SK-N-SH (cell line): ENCODE data around the gene NMNAT2. TPM values are rescaled to one million over a fixed set of nuclear protein-coding genes. Genes with fewer than 3 reads are reported as not detected.

Experiments
- CTCF ChIA-PET: fragments of 300-600, 350-600 bp; formaldehyde crosslinking; extraction: SDS; loops from one replicate; lab custom pipeline; 2021; lab: Yijun Ruan, JAX
- POLR2A ChIA-PET: fragments of 350-600 bp; sonication (Branson Sonifier 250); formaldehyde crosslinking; extraction: SDS; loops from one replicate; lab custom pipeline; 2020; ENCODE audit warnings: antibody characterized with exemption, inconsistent platforms; lab: Yijun Ruan, JAX
- DNase-seq: peaks from one replicate; pipeline ENCODE4 v3.0.0; 2012
- H2AFZ ChIP-seq: fragments of 200-600 bp; sonication (generic); 2 replicates; pipeline ENCODE4 v1.8.1; 2016; ENCODE audit warnings: antibody characterized with exemption, mild to moderate bottlenecking, low read depth
- H3F3A ChIP-seq: fragments of 200-600 bp; sonication (generic); replicated peaks from 2 replicates; pipeline ENCODE3; 2016; ENCODE audit warnings: antibody characterized with exemption, mild to moderate bottlenecking; ENCODE audit not compliant: insufficient read depth
- H3K27ac ChIP-seq, 2 experiments: fragments of 200-500 bp in 1 of 2; fragments of 200-600 bp in 1 of 2; sonication (Bioruptor generic) in 1 of 2; sonication (generic), shearing (Covaris generic) in 1 of 2; 2 replicates each; pipeline versions ENCODE4 v1.5.1 to v1.6.1; 2014 to 2016; ENCODE audit warnings: low read depth in 2 of 2, inconsistent platforms in 1 of 2, low read length in 1 of 2, mild to moderate bottlenecking in 1 of 2, mixed read lengths in 1 of 2
- H3K27me3 ChIP-seq: fragments of 200-600 bp; sonication (generic), shearing (Covaris generic); 2 replicates; pipeline ENCODE4 v1.6.1; 2016; ENCODE audit warnings: mixed run types; ENCODE audit not compliant: insufficient read depth
- H3K36me3 ChIP-seq, 2 experiments: fragments of 200-500 bp in 1 of 2; fragments of 200-600 bp in 1 of 2; sonication (Bioruptor generic) in 1 of 2; sonication (generic) in 1 of 2; replicated peaks in 1 of 2; 2 replicates each; pipeline versions ENCODE3 to v1.5.1; 2014 to 2016; ENCODE audit warnings: low read length in 1 of 2, mild to moderate bottlenecking in 1 of 2; ENCODE audit not compliant: insufficient read depth in 2 of 2, control insufficient read depth in 1 of 2
- H3K4me1 ChIP-seq, 2 experiments: fragments of 200-500 bp in 1 of 2; fragments of 200-600 bp in 1 of 2; sonication (Bioruptor generic) in 1 of 2; sonication (generic), shearing (Covaris generic) in 1 of 2; 2 replicates each; pipeline versions ENCODE4 v1.5.1 to v1.6.1; 2014 to 2016; ENCODE audit warnings: low read depth in 1 of 2, low read length in 1 of 2, mixed run types in 1 of 2; ENCODE audit not compliant: insufficient read depth in 2 of 2, control insufficient read depth in 1 of 2
- H3K4me2 ChIP-seq: fragments of 200-600 bp; sonication (generic), shearing (Covaris generic); 2 replicates; pipeline ENCODE4 v1.6.1; 2017; ENCODE audit warnings: mixed run types
- H3K4me3 ChIP-seq, 2 experiments: fragments of 200-500 bp in 1 of 2; fragments of 200-600 bp in 1 of 2; sonication (Bioruptor generic) in 1 of 2; sonication (generic), shearing (Covaris generic) in 1 of 2; 2 replicates each; pipeline versions ENCODE4 v1.5.1 to v1.8.1; 2014 to 2016; ENCODE audit warnings: low read depth in 2 of 2, inconsistent platforms in 1 of 2, low read length in 1 of 2, mild to moderate bottlenecking in 1 of 2, mixed read lengths in 1 of 2, moderate library complexity in 1 of 2
- H3K79me2 ChIP-seq: fragments of 200-600 bp; sonication (generic); 2 replicates; pipeline ENCODE4 v1.8.1; 2017; ENCODE audit warnings: mild to moderate bottlenecking; ENCODE audit not compliant: insufficient read depth
- H3K9ac ChIP-seq: fragments of 200-600 bp; sonication (generic); 2 replicates; pipeline ENCODE4 v1.6.1; 2017; ENCODE audit warnings: mixed run types
- H3K9me2 ChIP-seq: fragments of 200-600 bp; sonication (generic); 2 replicates; pipeline ENCODE4 v1.6.1; 2017; ENCODE audit warnings: mixed run types
- H3K9me3 ChIP-seq: fragments of 200-600 bp; sonication (generic); 2 replicates; pipeline ENCODE4 v1.6.1; 2017; ENCODE audit warnings: mixed run types, mild to moderate bottlenecking, moderate library complexity
- H4K20me1 ChIP-seq: fragments of 200-600 bp; sonication (generic); 2 replicates; pipeline ENCODE4 v1.6.1; 2017; ENCODE audit warnings: mild to moderate bottlenecking, mixed run types; ENCODE audit not compliant: insufficient read depth
- ELF1 ChIP-seq: IDR thresholded peaks from 2 replicates; pipeline ENCODE4 v1.4.0; 2012
- EP300 ChIP-seq, 2 experiments: IDR thresholded peaks; 2 replicates each; pipeline versions ENCODE4 v1.4.0 to v1.6.1; 2012; ENCODE audit warnings: borderline replicate concordance in 1 of 2, low read depth in 1 of 2, low read length in 1 of 2
- FOSL2 ChIP-seq: IDR thresholded peaks from 2 replicates; pipeline ENCODE4 v1.4.0; 2012; ENCODE audit warnings: low read depth, mild to moderate bottlenecking, moderate library complexity, borderline replicate concordance
- FOXJ3 ChIP-seq: sonication (generic); formaldehyde crosslinking; IDR thresholded peaks from 2 replicates; pipeline ENCODE4 v1.5.1; 2020; ENCODE audit warnings: mild to moderate bottlenecking, missing genetic modification reagents
- FOXM1 ChIP-seq: IDR thresholded peaks from 2 replicates; pipeline ENCODE4 v1.4.0; 2012; ENCODE audit warnings: low read depth, mild to moderate bottlenecking
- GATA2 ChIP-seq: sonication (generic); formaldehyde crosslinking; IDR thresholded peaks from 2 replicates; pipeline ENCODE4 v1.5.0; 2020; ENCODE audit warnings: mild to moderate bottlenecking, missing genetic modification reagents
- JUND ChIP-seq: IDR thresholded peaks from 2 replicates; pipeline ENCODE4 v1.4.0; 2012
- MEF2A ChIP-seq: IDR thresholded peaks from 2 replicates; pipeline ENCODE4 v1.4.0; 2012; ENCODE audit warnings: low read depth, borderline replicate concordance
- MXI1 ChIP-seq: IDR thresholded peaks from 2 replicates; pipeline ENCODE4 v1.6.1; 2012; ENCODE audit warnings: mild to moderate bottlenecking, low read depth, low read length, improper control_type of control experiment
- NFIC ChIP-seq: IDR thresholded peaks from 2 replicates; pipeline ENCODE4 v1.4.0; 2012; ENCODE audit warnings: borderline replicate concordance
- POLR2AphosphoS5 ChIP-seq: IDR thresholded peaks from 2 replicates; pipeline ENCODE4 v1.6.1; 2012; ENCODE audit warnings: low read depth, low read length
- RAD21 ChIP-seq: IDR thresholded peaks from 2 replicates; pipeline ENCODE4 v1.6.1; 2012; ENCODE audit warnings: mild to moderate bottlenecking, low read length
- RCOR1 ChIP-seq: fragments of 150-350 bp; IDR thresholded peaks from 2 replicates; pipeline ENCODE4 v1.6.1; 2017; ENCODE audit warnings: antibody characterized with exemption, low read length
- RXRA ChIP-seq: IDR thresholded peaks from 2 replicates; pipeline ENCODE4 v1.4.0; 2012; ENCODE audit warnings: low read depth, mild to moderate bottlenecking, borderline replicate concordance
- TCF12 ChIP-seq: IDR thresholded peaks from 2 replicates; pipeline ENCODE4 v1.4.0; 2012
- WGBS: methylation state at CpG from one replicate; pipeline ENCODE4 v1.1.6; 2017; ENCODE audit warnings: low lambda C conversion rate; 5-methylcytosine and 5-hydroxymethylcytosine counted together
- polyA plus RNA-seq, 3 experiments: library from polyadenylated mRNA; depleted of rRNA; stranded (reverse); fragments of >200 nt; gene quantifications; 2 replicates each; pipeline ENCODE4 v1.2.3, GENCODE V29; 2012
- TF ChIP-seq, protein P1 (sequence below): IDR thresholded peaks from 2 replicates; pipeline ENCODE4 v1.4.0; 2012; ENCODE audit warnings: low read depth, borderline replicate concordance
- TF ChIP-seq, protein P2 (sequence below): IDR thresholded peaks from 2 replicates; pipeline ENCODE4 v1.4.0; 2012; ENCODE audit warnings: low read depth, borderline replicate concordance
- TF ChIP-seq, protein P3 (sequence below): fragments of 200-600 bp; sonication (generic); IDR thresholded peaks from 2 replicates; pipeline ENCODE4 v1.6.1; 2017; ENCODE audit warnings: antibody characterized with exemption, mild to moderate bottlenecking, moderate library complexity
- TF ChIP-seq, protein P4 (sequence below): IDR thresholded peaks from 2 replicates; pipeline ENCODE4 v1.6.1; 2012; ENCODE audit warnings: mild to moderate bottlenecking, low read depth, low read length, moderate library complexity

The NMNAT2 gene
- polyA plus RNA-seq, 1 of the 3 experiments (the other 2 are of a cell fraction): 0.07 TPM

DNA sequence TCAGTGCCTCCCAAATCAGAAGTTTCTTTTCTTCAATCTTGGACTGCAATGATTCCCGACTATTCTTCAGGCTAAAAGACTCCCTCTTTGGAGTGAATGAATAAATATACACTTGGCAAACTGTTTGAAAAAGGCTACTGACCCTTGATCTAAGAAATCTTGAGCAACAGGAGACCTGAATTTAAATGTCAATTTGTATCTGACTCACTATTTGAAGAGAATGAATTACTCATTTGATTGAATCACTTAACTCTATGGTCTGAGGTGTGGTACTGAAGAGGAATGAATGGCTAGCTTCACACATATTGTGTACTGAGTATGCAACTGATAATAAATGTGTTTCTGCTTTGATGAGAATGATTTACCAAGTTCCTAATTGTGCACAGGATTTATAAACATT lies 49.5 kb upstream of the NMNAT2 start (continued):
- TF ChIP-seq, protein P1, sequence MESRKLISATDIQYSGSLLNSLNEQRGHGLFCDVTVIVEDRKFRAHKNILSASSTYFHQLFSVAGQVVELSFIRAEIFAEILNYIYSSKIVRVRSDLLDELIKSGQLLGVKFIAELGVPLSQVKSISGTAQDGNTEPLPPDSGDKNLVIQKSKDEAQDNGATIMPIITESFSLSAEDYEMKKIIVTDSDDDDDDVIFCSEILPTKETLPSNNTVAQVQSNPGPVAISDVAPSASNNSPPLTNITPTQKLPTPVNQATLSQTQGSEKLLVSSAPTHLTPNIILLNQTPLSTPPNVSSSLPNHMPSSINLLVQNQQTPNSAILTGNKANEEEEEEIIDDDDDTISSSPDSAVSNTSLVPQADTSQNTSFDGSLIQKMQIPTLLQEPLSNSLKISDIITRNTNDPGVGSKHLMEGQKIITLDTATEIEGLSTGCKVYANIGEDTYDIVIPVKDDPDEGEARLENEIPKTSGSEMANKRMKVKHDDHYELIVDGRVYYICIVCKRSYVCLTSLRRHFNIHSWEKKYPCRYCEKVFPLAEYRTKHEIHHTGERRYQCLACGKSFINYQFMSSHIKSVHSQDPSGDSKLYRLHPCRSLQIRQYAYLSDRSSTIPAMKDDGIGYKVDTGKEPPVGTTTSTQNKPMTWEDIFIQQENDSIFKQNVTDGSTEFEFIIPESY: no peak
- TF ChIP-seq EP300 (IDR thresholded peaks at IDR 0.05; ENCODE audit: borderline replicate concordance in 1 of 2, low read depth in 1 of 2, low read length in 1 of 2) (no peak), TCF12 (no peak), JUND (no peak), RCOR1 (no peak)

DNA sequence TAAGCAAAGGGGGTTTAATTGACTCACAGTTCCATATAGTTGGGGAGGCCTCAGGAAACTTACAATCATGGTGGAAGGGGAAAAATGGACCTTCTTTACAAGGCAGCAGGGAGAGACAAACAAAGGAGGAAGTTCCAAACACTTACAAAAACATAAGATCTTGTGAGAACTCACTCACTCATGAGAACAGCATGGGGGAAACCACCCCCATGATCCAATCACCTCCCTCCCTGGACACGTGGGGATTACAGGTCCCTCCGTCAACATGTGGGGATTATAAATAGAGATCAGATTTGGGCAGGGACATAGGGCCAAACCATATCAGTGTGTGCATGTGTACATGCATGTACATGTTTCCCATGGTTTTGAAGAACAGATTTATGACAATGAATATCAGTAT lies 48.6 kb upstream of the NMNAT2 start:
- DNase-seq: no peak
- Histone ChIP-seq H3K9ac (no peak overlapping the region), H3K4me3 (no peak overlapping the region), H3K9me3 (no peaks in the 10 kb centered on the region), H3K36me3 (no peaks in the 10 kb centered on the region), H3K4me1 (no peaks in the 10 kb centered on the region; a peak in 2 of 4 replicates), H3K79me2 (no peaks in the 10 kb centered on the region), H4K20me1 (no peaks in the 10 kb centered on the region), H3F3A (peaks cover 8% of the 10 kb centered on the region), H3K9me2 (no peaks in the 10 kb centered on the region), H3K27ac (no peak overlapping the region)
- no peak for TF ChIP-seq RAD21
- TF ChIP-seq FOXJ3 (CRISPR knock-in tag): no peak
- no peak for TF ChIP-seq MXI1
- no peak for TF ChIP-seq TCF12
- no peak for TF ChIP-seq NFIC
- TF ChIP-seq, protein P2, sequence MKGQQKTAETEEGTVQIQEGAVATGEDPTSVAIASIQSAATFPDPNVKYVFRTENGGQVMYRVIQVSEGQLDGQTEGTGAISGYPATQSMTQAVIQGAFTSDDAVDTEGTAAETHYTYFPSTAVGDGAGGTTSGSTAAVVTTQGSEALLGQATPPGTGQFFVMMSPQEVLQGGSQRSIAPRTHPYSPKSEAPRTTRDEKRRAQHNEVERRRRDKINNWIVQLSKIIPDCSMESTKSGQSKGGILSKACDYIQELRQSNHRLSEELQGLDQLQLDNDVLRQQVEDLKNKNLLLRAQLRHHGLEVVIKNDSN: no peak
- TF ChIP-seq JUND: no peak
- TF ChIP-seq MEF2A: no peak
- no peak for TF ChIP-seq EP300 (IDR thresholded peaks at IDR 0.05; ENCODE audit: borderline replicate concordance in 1 of 2, low read depth in 1 of 2, low read length in 1 of 2)
- TF ChIP-seq, protein P3, sequence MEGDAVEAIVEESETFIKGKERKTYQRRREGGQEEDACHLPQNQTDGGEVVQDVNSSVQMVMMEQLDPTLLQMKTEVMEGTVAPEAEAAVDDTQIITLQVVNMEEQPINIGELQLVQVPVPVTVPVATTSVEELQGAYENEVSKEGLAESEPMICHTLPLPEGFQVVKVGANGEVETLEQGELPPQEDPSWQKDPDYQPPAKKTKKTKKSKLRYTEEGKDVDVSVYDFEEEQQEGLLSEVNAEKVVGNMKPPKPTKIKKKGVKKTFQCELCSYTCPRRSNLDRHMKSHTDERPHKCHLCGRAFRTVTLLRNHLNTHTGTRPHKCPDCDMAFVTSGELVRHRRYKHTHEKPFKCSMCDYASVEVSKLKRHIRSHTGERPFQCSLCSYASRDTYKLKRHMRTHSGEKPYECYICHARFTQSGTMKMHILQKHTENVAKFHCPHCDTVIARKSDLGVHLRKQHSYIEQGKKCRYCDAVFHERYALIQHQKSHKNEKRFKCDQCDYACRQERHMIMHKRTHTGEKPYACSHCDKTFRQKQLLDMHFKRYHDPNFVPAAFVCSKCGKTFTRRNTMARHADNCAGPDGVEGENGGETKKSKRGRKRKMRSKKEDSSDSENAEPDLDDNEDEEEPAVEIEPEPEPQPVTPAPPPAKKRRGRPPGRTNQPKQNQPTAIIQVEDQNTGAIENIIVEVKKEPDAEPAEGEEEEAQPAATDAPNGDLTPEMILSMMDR: no peak
- TF ChIP-seq, protein P4, sequence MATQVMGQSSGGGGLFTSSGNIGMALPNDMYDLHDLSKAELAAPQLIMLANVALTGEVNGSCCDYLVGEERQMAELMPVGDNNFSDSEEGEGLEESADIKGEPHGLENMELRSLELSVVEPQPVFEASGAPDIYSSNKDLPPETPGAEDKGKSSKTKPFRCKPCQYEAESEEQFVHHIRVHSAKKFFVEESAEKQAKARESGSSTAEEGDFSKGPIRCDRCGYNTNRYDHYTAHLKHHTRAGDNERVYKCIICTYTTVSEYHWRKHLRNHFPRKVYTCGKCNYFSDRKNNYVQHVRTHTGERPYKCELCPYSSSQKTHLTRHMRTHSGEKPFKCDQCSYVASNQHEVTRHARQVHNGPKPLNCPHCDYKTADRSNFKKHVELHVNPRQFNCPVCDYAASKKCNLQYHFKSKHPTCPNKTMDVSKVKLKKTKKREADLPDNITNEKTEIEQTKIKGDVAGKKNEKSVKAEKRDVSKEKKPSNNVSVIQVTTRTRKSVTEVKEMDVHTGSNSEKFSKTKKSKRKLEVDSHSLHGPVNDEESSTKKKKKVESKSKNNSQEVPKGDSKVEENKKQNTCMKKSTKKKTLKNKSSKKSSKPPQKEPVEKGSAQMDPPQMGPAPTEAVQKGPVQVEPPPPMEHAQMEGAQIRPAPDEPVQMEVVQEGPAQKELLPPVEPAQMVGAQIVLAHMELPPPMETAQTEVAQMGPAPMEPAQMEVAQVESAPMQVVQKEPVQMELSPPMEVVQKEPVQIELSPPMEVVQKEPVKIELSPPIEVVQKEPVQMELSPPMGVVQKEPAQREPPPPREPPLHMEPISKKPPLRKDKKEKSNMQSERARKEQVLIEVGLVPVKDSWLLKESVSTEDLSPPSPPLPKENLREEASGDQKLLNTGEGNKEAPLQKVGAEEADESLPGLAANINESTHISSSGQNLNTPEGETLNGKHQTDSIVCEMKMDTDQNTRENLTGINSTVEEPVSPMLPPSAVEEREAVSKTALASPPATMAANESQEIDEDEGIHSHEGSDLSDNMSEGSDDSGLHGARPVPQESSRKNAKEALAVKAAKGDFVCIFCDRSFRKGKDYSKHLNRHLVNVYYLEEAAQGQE: no peak
- no peak for TF ChIP-seq POLR2AphosphoS5
- no peak for TF ChIP-seq GATA2
- TF ChIP-seq, protein P1: no peak
- TF ChIP-seq RXRA: no peak
- TF ChIP-seq FOXM1: no peak
- TF ChIP-seq ELF1: no peak
- TF ChIP-seq FOSL2: no peak
- TF ChIP-seq, all 33 proteins: peak for 0
- ChIA-PET POLR2A (no interaction called here), CTCF (interaction anchor here (1.3 to 1.7 kb wide), 2 partner anchors 166 to 185 kb away, joined by 3 to 7 read pairs; no protein-coding TSS in a partner anchor)
- 57% methylated on average over 2 of the region's 2 CpGs for WGBS
- no peak overlapping the region for H3K4me2 ChIP-seq
- H2AFZ ChIP-seq: no peak overlapping the region
- no peaks in the 10 kb centered on the region for H3K27me3 ChIP-seq
